NCI-H446 treated with DMSO at 0.1 percent for 48 hours (cell line): ENCODE measurements around the gene ZNF700.
"Not testable (repeated sequence)": the region's sequence is repeated elsewhere in the genome, so short reads cannot be mapped to it uniquely, and the experiment has no call there.

Experiments used
- DNase-seq: peaks from one replicate; lab custom pipeline; 2025; lab: John Stamatoyannopoulos, UW

The ZNF700 gene

GRCh38 chr19:11924886-11925650 lies at the start of gene ZNF700:
Gene ZNF700 (plus strand): TSS chr19:11925107. CDS start chr19:11925211, 104 bp downstream.
- peak; percentile 91 for DNase-seq

GRCh38 chr19:11879687-11880266 lies 45.1 kb upstream of the ZNF700 start:
- not testable (repeated sequence) for DNase-seq

- no peak for DNase-seq
Observed at GRCh38 chr19:11880598-11880997, 44.3 kb upstream of the ZNF700 start.

GRCh38 chr19:11881151-11881800 lies 43.6 kb upstream of the ZNF700 start:
- peak; percentile 2 for DNase-seq

- no peak for DNase-seq
Observed at GRCh38 chr19:11882606-11883005, 42.3 kb upstream of the ZNF700 start.

- no peak for DNase-seq
Observed at GRCh38 chr19:11887234-11887610, 37.7 kb upstream of the ZNF700 start.

- no peak for DNase-seq
Observed at GRCh38 chr19:11887611-11888531, 37.0 kb upstream of the ZNF700 start, which contains the start of gene ZNF69. Gene ZNF69 (plus strand): TSS chr19:11887782. CDS start chr19:11887924, 142 bp downstream.

- DNase-seq = not testable (repeated sequence)
Observed at GRCh38 chr19:11889901-11890300, 35.0 kb upstream of the ZNF700 start.

GRCh38 chr19:11890634-11891033 lies 34.3 kb upstream of the ZNF700 start:
- no peak for DNase-seq

GRCh38 chr19:11894851-11895250 lies 30.1 kb upstream of the ZNF700 start:
- no peak for DNase-seq

- DNase-seq = no peak
Observed at GRCh38 chr19:11902228-11902627, 22.7 kb upstream of the ZNF700 start.

- DNase-seq = no peak
Observed at GRCh38 chr19:11905928-11906327, 19.0 kb upstream of the ZNF700 start.

- DNase-seq = not testable (repeated sequence)
Observed at GRCh38 chr19:11911937-11912336, 13.0 kb upstream of the ZNF700 start.

GRCh38 chr19:11914417-11915051 lies 10.4 kb upstream of the ZNF700 start:
- DNase-seq = not testable (repeated sequence)

GRCh38 chr19:11921852-11922495 lies 2.9 kb upstream of the ZNF700 start:
- DNase-seq = no peak

- DNase-seq = not testable (repeated sequence)
Observed at GRCh38 chr19:11925651-11926187, 812 bp downstream of the ZNF700 start.

GRCh38 chr19:11927227-11927626 lies 2.3 kb downstream of the ZNF700 start:
- DNase-seq = no peak

GRCh38 chr19:11931051-11931450 lies 6.1 kb downstream of the ZNF700 start:
- no peak for DNase-seq

GRCh38 chr19:11931513-11931912 lies 6.6 kb downstream of the ZNF700 start:
- no peak for DNase-seq

- DNase-seq = not testable (repeated sequence)
Observed at GRCh38 chr19:11935829-11936228, 10.9 kb downstream of the ZNF700 start.

- not testable (repeated sequence) for DNase-seq
Observed at GRCh38 chr19:11938383-11938782, 13.5 kb downstream of the ZNF700 start.
